ENCODE data around the gene ILF3.

DNA sequence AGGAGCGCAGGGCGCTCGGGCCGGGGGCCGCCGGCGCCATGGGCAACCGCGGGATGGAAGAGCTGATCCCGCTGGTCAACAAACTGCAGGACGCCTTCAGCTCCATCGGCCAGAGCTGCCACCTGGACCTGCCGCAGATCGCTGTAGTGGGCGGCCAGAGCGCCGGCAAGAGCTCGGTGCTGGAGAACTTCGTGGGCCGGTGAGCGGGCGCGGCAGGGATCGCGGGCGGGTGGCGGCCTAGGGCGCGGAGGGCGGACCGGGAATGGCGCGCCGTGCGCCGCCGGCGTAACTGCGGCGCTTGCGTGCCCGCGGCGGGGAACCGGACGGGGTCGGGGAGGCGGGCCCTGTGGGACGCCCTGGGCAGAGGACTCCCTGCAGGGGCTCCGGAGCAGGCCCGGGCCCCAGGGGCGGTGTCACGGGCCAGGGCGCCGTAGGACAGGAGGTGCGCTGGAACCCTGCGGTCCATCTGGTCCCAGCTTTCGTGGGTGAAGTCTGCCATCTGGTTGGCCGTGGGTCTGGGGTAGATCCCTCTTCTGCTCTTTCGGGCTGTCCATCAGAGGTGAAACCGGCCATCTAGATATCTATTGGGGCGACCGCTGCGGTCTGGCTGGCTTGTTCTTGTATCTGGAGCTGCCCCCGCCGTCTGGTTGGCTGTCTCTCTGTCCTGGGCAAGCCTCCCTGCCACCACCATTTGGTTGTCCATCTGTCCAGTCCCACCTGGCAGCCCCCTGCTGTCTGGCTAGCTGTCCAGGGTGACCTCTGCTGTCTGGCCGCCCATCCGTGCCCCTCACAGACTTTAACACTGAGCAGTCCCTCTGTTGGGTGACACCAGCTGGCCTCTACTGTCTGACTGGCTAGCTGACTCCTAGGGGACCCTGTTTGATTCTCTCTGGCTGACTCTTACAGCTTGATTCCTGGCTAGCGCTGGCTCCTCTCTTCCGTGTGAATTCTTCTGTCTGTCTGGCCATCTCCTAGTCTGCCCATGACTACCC is 64.4 kb downstream of the ILF3 start:
- TF ChIP-seq POLR2A (IDR thresholded peaks at IDR 0.05; ENCODE audit: borderline replicate concordance, extremely low read depth, insufficient read depth, insufficient read length), result peak; percentile 12
- TF ChIP-seq, protein P1, sequence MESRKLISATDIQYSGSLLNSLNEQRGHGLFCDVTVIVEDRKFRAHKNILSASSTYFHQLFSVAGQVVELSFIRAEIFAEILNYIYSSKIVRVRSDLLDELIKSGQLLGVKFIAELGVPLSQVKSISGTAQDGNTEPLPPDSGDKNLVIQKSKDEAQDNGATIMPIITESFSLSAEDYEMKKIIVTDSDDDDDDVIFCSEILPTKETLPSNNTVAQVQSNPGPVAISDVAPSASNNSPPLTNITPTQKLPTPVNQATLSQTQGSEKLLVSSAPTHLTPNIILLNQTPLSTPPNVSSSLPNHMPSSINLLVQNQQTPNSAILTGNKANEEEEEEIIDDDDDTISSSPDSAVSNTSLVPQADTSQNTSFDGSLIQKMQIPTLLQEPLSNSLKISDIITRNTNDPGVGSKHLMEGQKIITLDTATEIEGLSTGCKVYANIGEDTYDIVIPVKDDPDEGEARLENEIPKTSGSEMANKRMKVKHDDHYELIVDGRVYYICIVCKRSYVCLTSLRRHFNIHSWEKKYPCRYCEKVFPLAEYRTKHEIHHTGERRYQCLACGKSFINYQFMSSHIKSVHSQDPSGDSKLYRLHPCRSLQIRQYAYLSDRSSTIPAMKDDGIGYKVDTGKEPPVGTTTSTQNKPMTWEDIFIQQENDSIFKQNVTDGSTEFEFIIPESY (IDR thresholded peaks at IDR 0.05; ENCODE audit: extremely low read depth, insufficient replicate concordance, low read length), result no peak
- TF ChIP-seq, protein P2, sequence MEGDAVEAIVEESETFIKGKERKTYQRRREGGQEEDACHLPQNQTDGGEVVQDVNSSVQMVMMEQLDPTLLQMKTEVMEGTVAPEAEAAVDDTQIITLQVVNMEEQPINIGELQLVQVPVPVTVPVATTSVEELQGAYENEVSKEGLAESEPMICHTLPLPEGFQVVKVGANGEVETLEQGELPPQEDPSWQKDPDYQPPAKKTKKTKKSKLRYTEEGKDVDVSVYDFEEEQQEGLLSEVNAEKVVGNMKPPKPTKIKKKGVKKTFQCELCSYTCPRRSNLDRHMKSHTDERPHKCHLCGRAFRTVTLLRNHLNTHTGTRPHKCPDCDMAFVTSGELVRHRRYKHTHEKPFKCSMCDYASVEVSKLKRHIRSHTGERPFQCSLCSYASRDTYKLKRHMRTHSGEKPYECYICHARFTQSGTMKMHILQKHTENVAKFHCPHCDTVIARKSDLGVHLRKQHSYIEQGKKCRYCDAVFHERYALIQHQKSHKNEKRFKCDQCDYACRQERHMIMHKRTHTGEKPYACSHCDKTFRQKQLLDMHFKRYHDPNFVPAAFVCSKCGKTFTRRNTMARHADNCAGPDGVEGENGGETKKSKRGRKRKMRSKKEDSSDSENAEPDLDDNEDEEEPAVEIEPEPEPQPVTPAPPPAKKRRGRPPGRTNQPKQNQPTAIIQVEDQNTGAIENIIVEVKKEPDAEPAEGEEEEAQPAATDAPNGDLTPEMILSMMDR (IDR thresholded peaks at IDR 0.05 in 2 of 3, conservative IDR thresholded peaks at IDR 0.05 in 1 of 3; ENCODE audit: borderline replicate concordance in 1 of 3, insufficient read depth in 1 of 3, low read depth in 2 of 3, low read length in 2 of 3), result no peak
- TF ChIP-seq, protein P3, sequence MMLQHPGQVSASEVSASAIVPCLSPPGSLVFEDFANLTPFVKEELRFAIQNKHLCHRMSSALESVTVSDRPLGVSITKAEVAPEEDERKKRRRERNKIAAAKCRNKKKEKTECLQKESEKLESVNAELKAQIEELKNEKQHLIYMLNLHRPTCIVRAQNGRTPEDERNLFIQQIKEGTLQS (IDR thresholded peaks at IDR 0.05), result no peak
- TF ChIP-seq ELF1 (IDR thresholded peaks at IDR 0.05; ENCODE audit: borderline replicate concordance, low read depth), result no peak
- TF ChIP-seq, protein P4, sequence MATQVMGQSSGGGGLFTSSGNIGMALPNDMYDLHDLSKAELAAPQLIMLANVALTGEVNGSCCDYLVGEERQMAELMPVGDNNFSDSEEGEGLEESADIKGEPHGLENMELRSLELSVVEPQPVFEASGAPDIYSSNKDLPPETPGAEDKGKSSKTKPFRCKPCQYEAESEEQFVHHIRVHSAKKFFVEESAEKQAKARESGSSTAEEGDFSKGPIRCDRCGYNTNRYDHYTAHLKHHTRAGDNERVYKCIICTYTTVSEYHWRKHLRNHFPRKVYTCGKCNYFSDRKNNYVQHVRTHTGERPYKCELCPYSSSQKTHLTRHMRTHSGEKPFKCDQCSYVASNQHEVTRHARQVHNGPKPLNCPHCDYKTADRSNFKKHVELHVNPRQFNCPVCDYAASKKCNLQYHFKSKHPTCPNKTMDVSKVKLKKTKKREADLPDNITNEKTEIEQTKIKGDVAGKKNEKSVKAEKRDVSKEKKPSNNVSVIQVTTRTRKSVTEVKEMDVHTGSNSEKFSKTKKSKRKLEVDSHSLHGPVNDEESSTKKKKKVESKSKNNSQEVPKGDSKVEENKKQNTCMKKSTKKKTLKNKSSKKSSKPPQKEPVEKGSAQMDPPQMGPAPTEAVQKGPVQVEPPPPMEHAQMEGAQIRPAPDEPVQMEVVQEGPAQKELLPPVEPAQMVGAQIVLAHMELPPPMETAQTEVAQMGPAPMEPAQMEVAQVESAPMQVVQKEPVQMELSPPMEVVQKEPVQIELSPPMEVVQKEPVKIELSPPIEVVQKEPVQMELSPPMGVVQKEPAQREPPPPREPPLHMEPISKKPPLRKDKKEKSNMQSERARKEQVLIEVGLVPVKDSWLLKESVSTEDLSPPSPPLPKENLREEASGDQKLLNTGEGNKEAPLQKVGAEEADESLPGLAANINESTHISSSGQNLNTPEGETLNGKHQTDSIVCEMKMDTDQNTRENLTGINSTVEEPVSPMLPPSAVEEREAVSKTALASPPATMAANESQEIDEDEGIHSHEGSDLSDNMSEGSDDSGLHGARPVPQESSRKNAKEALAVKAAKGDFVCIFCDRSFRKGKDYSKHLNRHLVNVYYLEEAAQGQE (IDR thresholded peaks at IDR 0.05; ENCODE audit: low read depth), result no peak
- no peak for TF ChIP-seq EZH2 (IDR thresholded peaks at IDR 0.05)
